ENCODE data around the gene PKP1. TPM values are rescaled to one million over a fixed set of nuclear protein-coding genes. Genes with fewer than 3 reads are reported as not detected.
"Not testable (repeated sequence)": the region's sequence is repeated elsewhere in the genome, so short reads cannot be mapped to it uniquely, and the experiment has no call there.

PKP1 gene
- total RNA-seq, 1 donor from 2014 or later = 2.8 TPM

- no peak for DNase-seq (ENCODE audit: low read depth)
- H3K4me3 ChIP-seq (ENCODE audit: low read depth, low read length) = no peak overlapping the region
- TF ChIP-seq CTCF (conservative IDR thresholded peaks at IDR 0.05; ENCODE audit: low read depth, low read length) = peak; percentile 91
These were observed 28.5 kb upstream of the PKP1 start for GRCh38 chr1:201254625-201255478.

- no peak overlapping the region for H3K4me3 ChIP-seq (ENCODE audit: low read depth, low read length)
- TF ChIP-seq CTCF (conservative IDR thresholded peaks at IDR 0.05; ENCODE audit: low read depth, low read length) = no peak
These were observed 27.6 kb upstream of the PKP1 start for GRCh38 chr1:201255479-201256362.

GRCh38 chr1:201258132-201258531 lies 25.2 kb upstream of the PKP1 start:
- DNase-seq (ENCODE audit: low read depth); H3K4me3 ChIP-seq (ENCODE audit: low read depth, low read length): not testable (repeated sequence)

More at GRCh38 chr1:201255479-201256362, 27.6 kb upstream of the PKP1 start:
- no peak for DNase-seq (ENCODE audit: low read depth)

- H3K4me3 ChIP-seq (ENCODE audit: low read depth, low read length) = no peak overlapping the region
- DNase-seq (ENCODE audit: low read depth) = no peak
- no peak for TF ChIP-seq CTCF (conservative IDR thresholded peaks at IDR 0.05; ENCODE audit: low read depth, low read length)
These were observed 24.5 kb upstream of the PKP1 start for GRCh38 chr1:201258763-201259230.

- H3K4me3 ChIP-seq (ENCODE audit: low read depth, low read length) = peak overlapping the region; percentile 47
- TF ChIP-seq CTCF (conservative IDR thresholded peaks at IDR 0.05; ENCODE audit: low read depth, low read length) = no peak
- DNase-seq (ENCODE audit: low read depth) = no peak
These were observed 23.6 kb upstream of the PKP1 start for GRCh38 chr1:201259476-201260235.

- TF ChIP-seq CTCF (conservative IDR thresholded peaks at IDR 0.05; ENCODE audit: low read depth, low read length) = no peak
- no peak for DNase-seq (ENCODE audit: low read depth)
- peak overlapping the region; percentile 47 for H3K4me3 ChIP-seq (ENCODE audit: low read depth, low read length)
These were observed 23.1 kb upstream of the PKP1 start for GRCh38 chr1:201260236-201260590.

All from epithelial cell of proximal tubule (primary cell).